H9 (cell line): ENCODE data around the gene LEO1. TPM values are rescaled to one million over a fixed set of nuclear protein-coding genes. Genes with fewer than 3 reads are reported as not detected.
A peak's percentile ranks its signal among the peaks of the same experiment; 100 is the strongest.

ENCODE experiments used
- DNase-seq: peaks from one replicate; pipeline ENCODE4 v3.0.0-alpha.2; 2017
- H2AFZ ChIP-seq: one replicate; pipeline ENCODE4 v1.6.1; 2013; ENCODE audit warnings: mild to moderate bottlenecking, low read length, control low read depth, moderate library complexity
- H2AK5ac ChIP-seq: 2 replicates; pipeline ENCODE4 v1.6.1; 2013; ENCODE audit warnings: low read length, control low read depth, mixed read lengths; ENCODE audit not compliant: insufficient read length
- H2BK120ac ChIP-seq: one replicate; pipeline ENCODE4 v1.6.1; 2013; ENCODE audit warnings: low read depth, mild to moderate bottlenecking, low read length, control low read depth, inconsistent platforms; ENCODE audit not compliant: poor library complexity, severe bottlenecking
- H2BK12ac ChIP-seq: 2 replicates; pipeline ENCODE4 v1.6.1; 2013; ENCODE audit warnings: low read length, control low read depth, mixed read lengths, low read depth; ENCODE audit not compliant: insufficient read length
- H2BK15ac ChIP-seq: 2 replicates; pipeline ENCODE4 v1.6.1; 2013; ENCODE audit warnings: low read depth, low read length, control low read depth
- H2BK20ac ChIP-seq: one replicate; pipeline ENCODE4 v1.6.1; 2013; ENCODE audit warnings: low read depth, mild to moderate bottlenecking, low read length, control low read depth, inconsistent platforms; ENCODE audit not compliant: poor library complexity, severe bottlenecking
- H2BK5ac ChIP-seq: 2 replicates; pipeline ENCODE4 v1.6.1; 2013; ENCODE audit warnings: low read length, control low read depth, mixed read lengths; ENCODE audit not compliant: insufficient read length
- H3K14ac ChIP-seq: 2 replicates; pipeline ENCODE4 v1.6.1; 2013; ENCODE audit warnings: low read length, control low read depth; ENCODE audit not compliant: insufficient read depth
- H3K18ac ChIP-seq: 2 replicates; pipeline ENCODE4 v1.6.1; 2013; ENCODE audit warnings: low read depth, mild to moderate bottlenecking, mixed read lengths, low read length, control low read depth; ENCODE audit not compliant: insufficient read length
- H3K23ac ChIP-seq: 2 replicates; pipeline ENCODE4 v1.6.1; 2013; ENCODE audit warnings: low read length, control low read depth, mixed read lengths, low read depth; ENCODE audit not compliant: insufficient read length
- H3K23me2 ChIP-seq: 2 replicates; pipeline ENCODE4 v1.6.1; 2013; ENCODE audit warnings: low read depth, mild to moderate bottlenecking, mixed read lengths, low read length, control low read depth; ENCODE audit not compliant: insufficient read length, poor library complexity, severe bottlenecking
- H3K27ac ChIP-seq: 2 replicates; pipeline ENCODE4 v1.5.1; 2013; ENCODE audit warnings: low read length, control low read depth, mixed read lengths, low read depth; ENCODE audit not compliant: insufficient read length
- H3K27me3 ChIP-seq: 2 replicates; pipeline ENCODE4 v1.6.1; 2013; ENCODE audit warnings: low read length, control low read depth, inconsistent platforms; ENCODE audit not compliant: insufficient read depth
- H3K4ac ChIP-seq: 2 replicates; pipeline ENCODE4 v1.6.1; 2013; ENCODE audit warnings: low read depth, mild to moderate bottlenecking, control low read depth, inconsistent platforms, low read length, moderate library complexity
- H3K4me1 ChIP-seq: 2 replicates; pipeline ENCODE4 v1.6.1; 2013; ENCODE audit warnings: low read length, control low read depth, inconsistent platforms; ENCODE audit not compliant: insufficient read depth
- H3K4me2 ChIP-seq: 2 replicates; pipeline ENCODE4 v1.6.1; 2013; ENCODE audit warnings: low read length, control low read depth, mixed read lengths; ENCODE audit not compliant: insufficient read length, insufficient read depth
- H3K56ac ChIP-seq: 2 replicates; pipeline ENCODE4 v1.6.1; 2013; ENCODE audit warnings: low read depth, mild to moderate bottlenecking, mixed read lengths, low read length, control low read depth; ENCODE audit not compliant: insufficient read length
- H3K79me1 ChIP-seq: 2 replicates; pipeline ENCODE4 v1.6.1; 2013; ENCODE audit warnings: low read depth, mild to moderate bottlenecking, moderate library complexity, low read length, control low read depth, inconsistent platforms; ENCODE audit not compliant: insufficient read depth, poor library complexity, severe bottlenecking
- H3K79me2 ChIP-seq: 2 replicates; pipeline ENCODE4 v1.6.1; 2013; ENCODE audit warnings: low read length, control low read depth, inconsistent platforms; ENCODE audit not compliant: insufficient read depth
- H3K9ac ChIP-seq: 2 replicates; pipeline ENCODE4 v1.6.1; 2013; ENCODE audit warnings: low read length, control low read depth, mixed read lengths; ENCODE audit not compliant: insufficient read length; ENCODE audit errors: extremely low read depth
- H3K9me3 ChIP-seq: one replicate; pipeline ENCODE4 v1.6.1; 2013; ENCODE audit warnings: low read depth, low read length, inconsistent platforms; ENCODE audit not compliant: control insufficient read depth
- H3T11ph ChIP-seq: one replicate; pipeline ENCODE4 v1.6.1; 2013; ENCODE audit warnings: mild to moderate bottlenecking, low read length, control low read depth, inconsistent platforms
- H4K20me1 ChIP-seq: one replicate; pipeline ENCODE4 v1.6.1; 2013; ENCODE audit not compliant: control insufficient read depth, insufficient read length, insufficient read depth
- H4K5ac ChIP-seq: 2 replicates; pipeline ENCODE4 v1.6.1; 2013; ENCODE audit warnings: low read depth, mild to moderate bottlenecking, mixed read lengths, low read length, control low read depth; ENCODE audit not compliant: insufficient read length
- H4K8ac ChIP-seq: replicated peaks from 2 replicates; pipeline ENCODE4 v1.6.1; 2013; ENCODE audit warnings: low read length, control low read depth, mixed read lengths, low read depth; ENCODE audit not compliant: insufficient read length
- H4K91ac ChIP-seq: 2 replicates; pipeline ENCODE4 v1.6.1; 2013; ENCODE audit warnings: low read depth, mild to moderate bottlenecking, moderate library complexity, mixed read lengths, low read length, control low read depth; ENCODE audit not compliant: insufficient read length
- H3K27ac Mint-ChIP-seq, 3 experiments: 2 replicates in 2 of 3; 3 replicates in 1 of 3; pipeline ENCODE4 v1.8.0; 2020 to 2021; ENCODE audit warnings: mixed read lengths in 3 of 3, mild to moderate bottlenecking in 1 of 3, moderate library complexity in 1 of 3
- H3K27me3 Mint-ChIP-seq: 2 replicates; pipeline ENCODE4 v1.8.0; 2021; ENCODE audit warnings: low read depth, mild to moderate bottlenecking, moderate library complexity, mixed read lengths
- H3K36me3 Mint-ChIP-seq, 3 experiments: 2 replicates in 2 of 3; 3 replicates in 1 of 3; pipeline ENCODE4 v1.8.0; 2020 to 2021; ENCODE audit warnings: low read depth in 3 of 3, mixed read lengths in 3 of 3; ENCODE audit not compliant: insufficient read depth in 1 of 3
- H3K4me1 Mint-ChIP-seq, 2 experiments: 2 replicates each; pipeline ENCODE4 v1.8.0; 2020; ENCODE audit warnings: mixed read lengths in 2 of 2
- H3K4me3 Mint-ChIP-seq, 2 experiments: 2 replicates in 1 of 2; 3 replicates in 1 of 2; pipeline ENCODE4 v1.8.0; 2020 to 2021; ENCODE audit warnings: mild to moderate bottlenecking in 2 of 2, mixed read lengths in 2 of 2, moderate library complexity in 1 of 2
- H3K9me3 Mint-ChIP-seq, 2 experiments: 2 replicates in 1 of 2; 3 replicates in 1 of 2; pipeline ENCODE4 v1.8.0; 2020; ENCODE audit warnings: mild to moderate bottlenecking in 2 of 2, mixed read lengths in 2 of 2, moderate library complexity in 1 of 2
- CTCF ChIP-seq: fragments of 200-600 bp; sonication (generic); conservative IDR thresholded peaks from 3 replicates; pipeline ENCODE4 v1.8.0; 2021; ENCODE audit warnings: antibody characterized with exemption, mild to moderate bottlenecking
- WGBS: extraction: QIAGEN DNeasy Blood & Tissue Kit; methylation state at CpG from one replicate; pipeline ENCODE4 v1.1.7; 2013; ENCODE audit warnings: missing lambda C conversion rate, low lambda C conversion rate, mixed read lengths; ENCODE audit not compliant: insufficient read length; ENCODE audit errors: extremely low coverage; 5-methylcytosine and 5-hydroxymethylcytosine counted together
- total RNA-seq: library from RNA; stranded (reverse); gene quantifications from 2 replicates; pipeline ENCODE4 v1.2.1, GENCODE V29; 2021

Gene LEO1
- total RNA-seq, 1 experiment from 2014 or later, result 30.3 TPM

DNA sequence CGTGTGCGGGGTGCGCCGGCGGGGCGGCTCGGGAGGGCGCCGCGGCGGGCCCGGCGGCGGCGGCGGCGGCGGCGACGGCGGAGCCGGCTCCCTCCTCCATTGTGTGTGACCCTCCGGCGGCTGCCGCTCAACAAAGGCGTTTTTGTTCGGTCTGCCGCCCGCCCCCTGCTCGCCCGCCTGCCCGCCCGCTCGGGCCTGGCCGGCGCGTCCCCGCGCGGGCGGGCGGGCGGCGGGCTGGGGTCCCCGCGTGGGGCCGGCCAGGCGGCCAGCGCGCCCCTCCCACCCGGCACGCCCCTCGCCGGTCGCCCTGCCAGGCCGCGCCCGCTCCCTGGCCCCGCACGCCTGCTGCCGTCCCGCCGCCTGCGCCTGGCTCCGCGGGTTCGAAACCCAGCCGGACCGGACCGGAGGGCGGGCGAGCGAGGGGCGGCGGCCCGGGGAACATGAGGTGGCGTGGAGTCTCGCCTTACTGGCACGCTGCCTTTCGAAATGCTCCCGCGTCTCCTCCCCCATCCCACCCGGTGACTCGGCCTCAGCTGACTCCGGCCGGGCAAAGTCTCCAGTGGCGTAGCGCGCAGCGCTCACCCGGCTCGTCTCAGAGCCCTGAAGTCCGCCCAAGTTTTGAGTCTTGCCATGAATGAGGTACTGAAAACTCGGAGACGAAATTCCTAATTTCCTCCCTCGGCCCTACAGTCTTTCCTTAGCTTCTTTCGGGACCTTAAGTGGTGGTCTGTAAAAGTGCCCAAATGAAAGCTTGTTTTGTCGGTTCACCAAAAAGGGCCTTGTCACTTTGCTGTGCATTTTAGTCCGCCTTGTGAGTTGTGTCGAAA is 48.0 kb upstream of the LEO1 start:
- H2AK5ac ChIP-seq, result no peak overlapping the region
- H3K79me2 ChIP-seq, result peaks cover 27% of the 10 kb centered on the region; the same call in 1 of the 2 replicates
- no peak overlapping the region for H4K91ac ChIP-seq
- peak overlapping the region; percentile 93 for H3K18ac ChIP-seq
- H2BK120ac ChIP-seq, result peak overlapping the region; percentile 85
- Mint-ChIP-seq H3K27ac (peak overlapping the region; percentile 98 to 99 (median 99)), H3K9me3 (peaks cover 4 to 5% of the 10 kb centered on the region in 2 experiments; a peak in 2 of 5 replicates), H3K36me3 (peaks cover 0 to 10% (median 0%) of the 10 kb centered on the region in 3 experiments; a peak in 4 of 7 replicates), H3K4me3 (peak overlapping the region; percentile 91 to 94), H3K27me3 (peaks cover 1% of the 10 kb centered on the region; the same call in 1 of the 2 replicates), H3K4me1 (peaks cover 38 to 52% of the 10 kb centered on the region in 2 experiments)
- no peaks in the 10 kb centered on the region for H3K79me1 ChIP-seq
- H2AFZ ChIP-seq, result no peak overlapping the region
- H3K9me3 ChIP-seq, result no peaks in the 10 kb centered on the region
- no peaks in the 10 kb centered on the region for H4K20me1 ChIP-seq
- peak overlapping the region; percentile 94 for H3K9ac ChIP-seq
- H3K23me2 ChIP-seq, result peaks cover 6% of the 10 kb centered on the region
- H4K8ac ChIP-seq, result no peak overlapping the region
- no CpG with 5 or more reads among the region's 100 CpGs for WGBS
- TF ChIP-seq CTCF, result no peak
- H2BK12ac ChIP-seq, result no peak overlapping the region
- H3K27ac ChIP-seq, result peak overlapping the region; percentile 71
- H3K4me1 ChIP-seq, result no peaks in the 10 kb centered on the region; the same call in 1 of the 2 replicates
- no peaks in the 10 kb centered on the region for H3K27me3 ChIP-seq
- no peak overlapping the region for H2BK15ac ChIP-seq
- H4K5ac ChIP-seq, result peak overlapping the region; percentile 81
- peak; percentile 59 for DNase-seq
- no peak overlapping the region for H3K23ac ChIP-seq
- H3K56ac ChIP-seq, result peak overlapping the region; percentile 91
- peak overlapping the region; percentile 99 for H3K4me2 ChIP-seq
- H3T11ph ChIP-seq, result no peak overlapping the region
- peak overlapping the region; percentile 69 for H2BK5ac ChIP-seq
- H3K4ac ChIP-seq, result peak overlapping the region; percentile 73; the same call in 1 of the 2 replicates
- H3K14ac ChIP-seq, result peak overlapping the region; percentile 98
- H2BK20ac ChIP-seq, result no peak overlapping the region
